Cardiac septum (tissue), 1 donor: ENCODE measurements around the gene ATG2B. TPM values are rescaled to one million over a fixed set of nuclear protein-coding genes. Genes with fewer than 3 reads are reported as not detected.

ENCODE experiments used
- DNase-seq: peaks from one replicate; pipeline ENCODE4 v3.0.0-alpha.2; 2020; ENCODE audit warnings: low spot score
- intact Hi-C: fragments of 100-400 bp; cut with DNase I; formaldehyde crosslinking; loops from one replicate; pipeline ENCODE4 v1.14.0; 2022
- total RNA-seq: library from RNA; stranded (reverse); fragmentation: NEBNext Ultra II Directional; extraction: Animal tissue kit (Norgen Biotek cat#: 25700); gene quantifications from one replicate; pipeline ENCODE4 v1.2.1, GENCODE V29; 2021
- donor health status: DM: no; HTN: no; CAD: no.

The ATG2B gene
- total RNA-seq, 1 donor from 2014 or later, result 14.2 TPM

GRCh38 chr14:96238676-96239265 is 124.4 kb downstream of the ATG2B start:
- no peak for DNase-seq
- intact Hi-C loops, result no loop called here

GRCh38 chr14:96237641-96238040 is 125.5 kb downstream of the ATG2B start:
- intact Hi-C loops, result no loop called here
- no peak for DNase-seq

GRCh38 chr14:96235426-96235825 is 127.7 kb downstream of the ATG2B start:
- DNase-seq, result no peak
- intact Hi-C loops, result no loop called here

GRCh38 chr14:96233661-96234060 is 129.5 kb downstream of the ATG2B start:
- no peak for DNase-seq
- intact Hi-C loops, result no loop called here

GRCh38 chr14:96232506-96232905 is 130.6 kb downstream of the ATG2B start:
- intact Hi-C loops, result no loop called here
- no peak for DNase-seq

- intact Hi-C loops, result no loop called here
- DNase-seq, result no peak
Measured at GRCh38 chr14:96231526-96232130, 131.5 kb downstream of the ATG2B start.

- intact Hi-C loops, result no loop called here
- no peak for DNase-seq
Measured at GRCh38 chr14:96231056-96231455, 132.1 kb downstream of the ATG2B start.

GRCh38 chr14:96229315-96229714 is 133.8 kb downstream of the ATG2B start:
- no peak for DNase-seq
- intact Hi-C loops, result no loop called here

Other genes starting within 250 kb of the ATG2B start
- gene BDKRB2, start 158.5 kb downstream of the ATG2B start, total RNA-seq, result 0.57 TPM
- gene BDKRB1, start 107.1 kb downstream of the ATG2B start, total RNA-seq, result not detected
- gene GSKIP, start 185 bp upstream of the ATG2B start, total RNA-seq, result 14.6 TPM
- 0.62 TPM for gene AK7, start 28.8 kb upstream of the ATG2B start, total RNA-seq
- 137 TPM for gene PAPOLA, start 139.0 kb upstream of the ATG2B start, total RNA-seq